H1 (cell line): Measurements from ENCODE around the gene TCERG1L. TPM values are rescaled to one million over a fixed set of nuclear protein-coding genes. Genes with fewer than 3 reads are reported as not detected.

Experiments
- polyA plus RNA-seq, 7 experiments: library from polyadenylated mRNA; depleted of rRNA in 3 of 7; stranded (reverse) in 5 of 7; unstranded in 2 of 7; fragments of >200 nt in 5 of 7; fragments of 200-250 nt in 2 of 7; gene quantifications; 1 replicate in 5 of 7; 2 replicates in 1 of 7; 4 replicates in 1 of 7; pipeline versions ENCODE4 v1.2.1 to v1.2.3, GENCODE V29; 2011 to 2013; ENCODE audit warnings: missing spikeins in 2 of 7, mixed read lengths in 2 of 7
- total RNA-seq: library from RNA; stranded (reverse); fragmentation: NEBNext Ultra II Directional; extraction: Animal tissue kit (Norgen Biotek cat#: 25700); gene quantifications from 2 replicates; pipeline ENCODE4 v1.2.1, GENCODE V29; 2021
- TF ChIP-seq, protein P1 (sequence below): IDR thresholded peaks from 2 replicates; pipeline ENCODE4 v1.6.1; 2012; ENCODE audit warnings: low read length, inconsistent platforms

Gene TCERG1L
- total and polyA plus RNA-seq, 2 of the 8 experiments (the other 6 are each of a cell fraction or from before 2014, with no cell fraction given): 3.9 to 6.9 TPM

- TF ChIP-seq, protein P1, sequence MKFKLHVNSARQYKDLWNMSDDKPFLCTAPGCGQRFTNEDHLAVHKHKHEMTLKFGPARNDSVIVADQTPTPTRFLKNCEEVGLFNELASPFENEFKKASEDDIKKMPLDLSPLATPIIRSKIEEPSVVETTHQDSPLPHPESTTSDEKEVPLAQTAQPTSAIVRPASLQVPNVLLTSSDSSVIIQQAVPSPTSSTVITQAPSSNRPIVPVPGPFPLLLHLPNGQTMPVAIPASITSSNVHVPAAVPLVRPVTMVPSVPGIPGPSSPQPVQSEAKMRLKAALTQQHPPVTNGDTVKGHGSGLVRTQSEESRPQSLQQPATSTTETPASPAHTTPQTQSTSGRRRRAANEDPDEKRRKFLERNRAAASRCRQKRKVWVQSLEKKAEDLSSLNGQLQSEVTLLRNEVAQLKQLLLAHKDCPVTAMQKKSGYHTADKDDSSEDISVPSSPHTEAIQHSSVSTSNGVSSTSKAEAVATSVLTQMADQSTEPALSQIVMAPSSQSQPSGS: peak; percentile 27; the same call in 1 of the 2 replicates
These were observed 262.5 kb downstream of the TCERG1L start (continued) for GRCh38 chr10:131049016-131049415.
